GM23338 (cell line): ENCODE results near the gene NRL.
"Not testable (repeated sequence)": the region's sequence is repeated elsewhere in the genome, so short reads cannot be mapped to it uniquely, and the experiment has no call there.

ENCODE experiments used
- CREB1 ChIP-seq: fragments of 250-450 bp; sonication (Bioruptor Pico); IDR thresholded peaks from 2 replicates; pipeline ENCODE4 v1.5.0; 2020; ENCODE audit warnings: low read depth, mild to moderate bottlenecking, moderate library complexity
- CTCF ChIP-seq, 2 experiments: fragments of 200-600 bp in 1 of 2; sonication (generic) in 1 of 2; conservative IDR thresholded peaks; 2 replicates each; pipeline versions ENCODE4 v1.5.1 to v1.6.1; 2016 to 2017; ENCODE audit warnings: antibody characterized with exemption in 2 of 2, low read depth in 2 of 2, mild to moderate bottlenecking in 2 of 2, moderate library complexity in 1 of 2
- ETS1 ChIP-seq: IDR thresholded peaks from 2 replicates; pipeline ENCODE4 v1.6.1; 2016; ENCODE audit warnings: antibody characterized with exemption
- EZH2 ChIP-seq: fragments of 200-600 bp; sonication (generic); IDR thresholded peaks from one replicate; pipeline ENCODE4 v1.8.0; 2017; ENCODE audit warnings: antibody characterized with exemption, mild to moderate bottlenecking, low read depth; ENCODE audit not compliant: unreplicated experiment
- EZH2phosphoT487 ChIP-seq: fragments of 200-600 bp; sonication (generic); IDR thresholded peaks from one replicate; pipeline ENCODE4 v1.8.1; 2018; ENCODE audit warnings: antibody characterized with exemption; ENCODE audit not compliant: unreplicated experiment
- POLR2AphosphoS5 ChIP-seq: IDR thresholded peaks from 2 replicates; pipeline ENCODE4 v1.6.1; 2016; ENCODE audit warnings: antibody characterized with exemption, low read depth
- REST ChIP-seq: IDR thresholded peaks from one replicate; pipeline ENCODE4 v1.6.1; 2018; ENCODE audit warnings: antibody characterized with exemption; ENCODE audit not compliant: unreplicated experiment

GRCh38 chr14:24050753-24051152 lies 64.0 kb downstream of the NRL start:
- not testable (repeated sequence) for TF ChIP-seq CTCF (conservative IDR thresholded peaks at IDR 0.05; ENCODE audit: low read depth in 2 of 2); REST; CREB1 (CRISPR knock-in tag); EZH2; POLR2AphosphoS5; ETS1; EZH2phosphoT487
